SK-N-SH (cell line): ENCODE data around the gene SYNE3. TPM values are rescaled to one million over a fixed set of nuclear protein-coding genes. Genes with fewer than 3 reads are reported as not detected.
A peak's percentile ranks its signal among the peaks of the same experiment; 100 is the strongest.

Source experiments
- CTCF ChIA-PET: fragments of 300-600, 350-600 bp; formaldehyde crosslinking; extraction: SDS; loops from one replicate; lab custom pipeline; 2021; lab: Yijun Ruan, JAX
- POLR2A ChIA-PET: fragments of 350-600 bp; sonication (Branson Sonifier 250); formaldehyde crosslinking; extraction: SDS; loops from one replicate; lab custom pipeline; 2020; ENCODE audit warnings: antibody characterized with exemption, inconsistent platforms; lab: Yijun Ruan, JAX
- DNase-seq: peaks from one replicate; pipeline ENCODE4 v3.0.0; 2012
- H2AFZ ChIP-seq: fragments of 200-600 bp; sonication (generic); 2 replicates; pipeline ENCODE4 v1.8.1; 2016; ENCODE audit warnings: antibody characterized with exemption, mild to moderate bottlenecking, low read depth
- H3F3A ChIP-seq: fragments of 200-600 bp; sonication (generic); replicated peaks from 2 replicates; pipeline ENCODE3; 2016; ENCODE audit warnings: antibody characterized with exemption, mild to moderate bottlenecking; ENCODE audit not compliant: insufficient read depth
- H3K27ac ChIP-seq, 2 experiments: fragments of 200-500 bp in 1 of 2; fragments of 200-600 bp in 1 of 2; sonication (Bioruptor generic) in 1 of 2; sonication (generic), shearing (Covaris generic) in 1 of 2; 2 replicates each; pipeline versions ENCODE4 v1.5.1 to v1.6.1; 2014 to 2016; ENCODE audit warnings: low read depth in 2 of 2, inconsistent platforms in 1 of 2, low read length in 1 of 2, mild to moderate bottlenecking in 1 of 2, mixed read lengths in 1 of 2
- H3K27me3 ChIP-seq: fragments of 200-600 bp; sonication (generic), shearing (Covaris generic); 2 replicates; pipeline ENCODE4 v1.6.1; 2016; ENCODE audit warnings: mixed run types; ENCODE audit not compliant: insufficient read depth
- H3K36me3 ChIP-seq, 2 experiments: fragments of 200-500 bp in 1 of 2; fragments of 200-600 bp in 1 of 2; sonication (Bioruptor generic) in 1 of 2; sonication (generic) in 1 of 2; replicated peaks in 1 of 2; 2 replicates each; pipeline versions ENCODE3 to v1.5.1; 2014 to 2016; ENCODE audit warnings: low read length in 1 of 2, mild to moderate bottlenecking in 1 of 2; ENCODE audit not compliant: insufficient read depth in 2 of 2, control insufficient read depth in 1 of 2
- H3K4me1 ChIP-seq, 2 experiments: fragments of 200-500 bp in 1 of 2; fragments of 200-600 bp in 1 of 2; sonication (Bioruptor generic) in 1 of 2; sonication (generic), shearing (Covaris generic) in 1 of 2; 2 replicates each; pipeline versions ENCODE4 v1.5.1 to v1.6.1; 2014 to 2016; ENCODE audit warnings: low read depth in 1 of 2, low read length in 1 of 2, mixed run types in 1 of 2; ENCODE audit not compliant: insufficient read depth in 2 of 2, control insufficient read depth in 1 of 2
- H3K4me2 ChIP-seq: fragments of 200-600 bp; sonication (generic), shearing (Covaris generic); 2 replicates; pipeline ENCODE4 v1.6.1; 2017; ENCODE audit warnings: mixed run types
- H3K4me3 ChIP-seq, 2 experiments: fragments of 200-500 bp in 1 of 2; fragments of 200-600 bp in 1 of 2; sonication (Bioruptor generic) in 1 of 2; sonication (generic), shearing (Covaris generic) in 1 of 2; 2 replicates each; pipeline versions ENCODE4 v1.5.1 to v1.8.1; 2014 to 2016; ENCODE audit warnings: low read depth in 2 of 2, inconsistent platforms in 1 of 2, low read length in 1 of 2, mild to moderate bottlenecking in 1 of 2, mixed read lengths in 1 of 2, moderate library complexity in 1 of 2
- H3K79me2 ChIP-seq: fragments of 200-600 bp; sonication (generic); 2 replicates; pipeline ENCODE4 v1.8.1; 2017; ENCODE audit warnings: mild to moderate bottlenecking; ENCODE audit not compliant: insufficient read depth
- H3K9ac ChIP-seq: fragments of 200-600 bp; sonication (generic); 2 replicates; pipeline ENCODE4 v1.6.1; 2017; ENCODE audit warnings: mixed run types
- H3K9me2 ChIP-seq: fragments of 200-600 bp; sonication (generic); 2 replicates; pipeline ENCODE4 v1.6.1; 2017; ENCODE audit warnings: mixed run types
- H3K9me3 ChIP-seq: fragments of 200-600 bp; sonication (generic); 2 replicates; pipeline ENCODE4 v1.6.1; 2017; ENCODE audit warnings: mixed run types, mild to moderate bottlenecking, moderate library complexity
- H4K20me1 ChIP-seq: fragments of 200-600 bp; sonication (generic); 2 replicates; pipeline ENCODE4 v1.6.1; 2017; ENCODE audit warnings: mild to moderate bottlenecking, mixed run types; ENCODE audit not compliant: insufficient read depth
- ELF1 ChIP-seq: IDR thresholded peaks from 2 replicates; pipeline ENCODE4 v1.4.0; 2012
- EZH2phosphoT487 ChIP-seq: fragments of 200-600 bp; sonication (generic); IDR thresholded peaks from 2 replicates; pipeline ENCODE4 v1.6.1; 2017; ENCODE audit warnings: low read depth, mixed run types, mild to moderate bottlenecking, antibody characterized with exemption, moderate library complexity, borderline replicate concordance
- FOSL2 ChIP-seq: IDR thresholded peaks from 2 replicates; pipeline ENCODE4 v1.4.0; 2012; ENCODE audit warnings: low read depth, mild to moderate bottlenecking, moderate library complexity, borderline replicate concordance
- MEF2A ChIP-seq: IDR thresholded peaks from 2 replicates; pipeline ENCODE4 v1.4.0; 2012; ENCODE audit warnings: low read depth, borderline replicate concordance
- NRF1 ChIP-seq: IDR thresholded peaks from 2 replicates; pipeline ENCODE4 v1.6.1; 2012; ENCODE audit warnings: low read depth, mild to moderate bottlenecking, low read length
- POLR2AphosphoS5 ChIP-seq: IDR thresholded peaks from 2 replicates; pipeline ENCODE4 v1.6.1; 2012; ENCODE audit warnings: low read depth, low read length
- RAD21 ChIP-seq: IDR thresholded peaks from 2 replicates; pipeline ENCODE4 v1.6.1; 2012; ENCODE audit warnings: mild to moderate bottlenecking, low read length
- YY1 ChIP-seq: IDR thresholded peaks from 2 replicates; pipeline ENCODE4 v1.4.0; 2012; ENCODE audit warnings: low read depth, mild to moderate bottlenecking
- WGBS: methylation state at CpG from one replicate; pipeline ENCODE4 v1.1.6; 2017; ENCODE audit warnings: low lambda C conversion rate; 5-methylcytosine and 5-hydroxymethylcytosine counted together
- polyA plus RNA-seq, 3 experiments: library from polyadenylated mRNA; depleted of rRNA; stranded (reverse); fragments of >200 nt; gene quantifications; 2 replicates each; pipeline ENCODE4 v1.2.3, GENCODE V29; 2012
- TF ChIP-seq, protein P1 (sequence below): IDR thresholded peaks from 2 replicates; pipeline ENCODE4 v1.6.1; 2012; ENCODE audit warnings: mild to moderate bottlenecking, low read depth, low read length, moderate library complexity
- TF ChIP-seq, protein P2 (sequence below): fragments of 150-350 bp; IDR thresholded peaks from 2 replicates; pipeline ENCODE4 v1.6.1; 2017; ENCODE audit warnings: antibody characterized with exemption, low read length, low read depth, borderline replicate concordance
- TF ChIP-seq, protein P3 (sequence below): fragments of 150-350 bp; IDR thresholded peaks from 2 replicates; pipeline ENCODE4 v1.6.1; 2016; ENCODE audit warnings: mild to moderate bottlenecking, low read depth, low read length
- TF ChIP-seq, protein P4 (sequence below): IDR thresholded peaks from 2 replicates; pipeline ENCODE4 v1.4.0; 2012; ENCODE audit warnings: low read depth, borderline replicate concordance
- TF ChIP-seq, protein P5 (sequence below): IDR thresholded peaks from 2 replicates; pipeline ENCODE4 v1.4.0; 2012; ENCODE audit warnings: low read depth, borderline replicate concordance
- TF ChIP-seq, protein P6 (sequence below): fragments of 200-600 bp; sonication (generic); IDR thresholded peaks from 2 replicates; pipeline ENCODE4 v1.6.1; 2017; ENCODE audit warnings: antibody characterized with exemption, mild to moderate bottlenecking, moderate library complexity

SYNE3 gene
- polyA plus RNA-seq, 1 of the 3 experiments (the other 2 are of a cell fraction), result 2.0 TPM

DNA sequence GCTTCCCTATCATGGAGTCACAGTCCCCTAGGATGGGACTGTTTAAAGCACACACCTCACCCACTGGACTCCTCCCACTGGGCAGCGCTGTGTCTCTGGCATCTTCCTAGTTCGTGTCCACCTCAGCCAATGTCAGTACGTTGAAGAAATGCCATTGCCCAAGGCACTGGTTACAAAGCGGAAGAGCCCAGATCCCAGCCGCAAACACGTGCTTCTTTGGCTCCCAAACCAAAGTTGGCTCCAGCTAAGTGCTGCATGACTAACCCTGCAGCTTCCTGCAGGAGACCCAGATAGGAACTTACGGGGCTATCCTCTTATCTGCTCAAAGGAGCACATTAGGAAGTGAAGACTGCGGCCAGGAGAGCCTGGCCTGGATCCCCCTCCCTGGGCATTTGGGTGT lies 9.3 kb downstream of the SYNE3 start (continued):
- no peak for TF ChIP-seq MEF2A
- TF ChIP-seq YY1, result 0 out of 2 replicates have a peak, but pooled peaks have one; percentile 14
- TF ChIP-seq FOSL2, result peak; percentile 61; the same call in 1 of the 2 replicates
- TF ChIP-seq, protein P1, sequence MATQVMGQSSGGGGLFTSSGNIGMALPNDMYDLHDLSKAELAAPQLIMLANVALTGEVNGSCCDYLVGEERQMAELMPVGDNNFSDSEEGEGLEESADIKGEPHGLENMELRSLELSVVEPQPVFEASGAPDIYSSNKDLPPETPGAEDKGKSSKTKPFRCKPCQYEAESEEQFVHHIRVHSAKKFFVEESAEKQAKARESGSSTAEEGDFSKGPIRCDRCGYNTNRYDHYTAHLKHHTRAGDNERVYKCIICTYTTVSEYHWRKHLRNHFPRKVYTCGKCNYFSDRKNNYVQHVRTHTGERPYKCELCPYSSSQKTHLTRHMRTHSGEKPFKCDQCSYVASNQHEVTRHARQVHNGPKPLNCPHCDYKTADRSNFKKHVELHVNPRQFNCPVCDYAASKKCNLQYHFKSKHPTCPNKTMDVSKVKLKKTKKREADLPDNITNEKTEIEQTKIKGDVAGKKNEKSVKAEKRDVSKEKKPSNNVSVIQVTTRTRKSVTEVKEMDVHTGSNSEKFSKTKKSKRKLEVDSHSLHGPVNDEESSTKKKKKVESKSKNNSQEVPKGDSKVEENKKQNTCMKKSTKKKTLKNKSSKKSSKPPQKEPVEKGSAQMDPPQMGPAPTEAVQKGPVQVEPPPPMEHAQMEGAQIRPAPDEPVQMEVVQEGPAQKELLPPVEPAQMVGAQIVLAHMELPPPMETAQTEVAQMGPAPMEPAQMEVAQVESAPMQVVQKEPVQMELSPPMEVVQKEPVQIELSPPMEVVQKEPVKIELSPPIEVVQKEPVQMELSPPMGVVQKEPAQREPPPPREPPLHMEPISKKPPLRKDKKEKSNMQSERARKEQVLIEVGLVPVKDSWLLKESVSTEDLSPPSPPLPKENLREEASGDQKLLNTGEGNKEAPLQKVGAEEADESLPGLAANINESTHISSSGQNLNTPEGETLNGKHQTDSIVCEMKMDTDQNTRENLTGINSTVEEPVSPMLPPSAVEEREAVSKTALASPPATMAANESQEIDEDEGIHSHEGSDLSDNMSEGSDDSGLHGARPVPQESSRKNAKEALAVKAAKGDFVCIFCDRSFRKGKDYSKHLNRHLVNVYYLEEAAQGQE, result no peak
- TF ChIP-seq, protein P2, sequence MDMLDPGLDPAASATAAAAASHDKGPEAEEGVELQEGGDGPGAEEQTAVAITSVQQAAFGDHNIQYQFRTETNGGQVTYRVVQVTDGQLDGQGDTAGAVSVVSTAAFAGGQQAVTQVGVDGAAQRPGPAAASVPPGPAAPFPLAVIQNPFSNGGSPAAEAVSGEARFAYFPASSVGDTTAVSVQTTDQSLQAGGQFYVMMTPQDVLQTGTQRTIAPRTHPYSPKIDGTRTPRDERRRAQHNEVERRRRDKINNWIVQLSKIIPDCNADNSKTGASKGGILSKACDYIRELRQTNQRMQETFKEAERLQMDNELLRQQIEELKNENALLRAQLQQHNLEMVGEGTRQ, result no peak
- TF ChIP-seq, protein P3, sequence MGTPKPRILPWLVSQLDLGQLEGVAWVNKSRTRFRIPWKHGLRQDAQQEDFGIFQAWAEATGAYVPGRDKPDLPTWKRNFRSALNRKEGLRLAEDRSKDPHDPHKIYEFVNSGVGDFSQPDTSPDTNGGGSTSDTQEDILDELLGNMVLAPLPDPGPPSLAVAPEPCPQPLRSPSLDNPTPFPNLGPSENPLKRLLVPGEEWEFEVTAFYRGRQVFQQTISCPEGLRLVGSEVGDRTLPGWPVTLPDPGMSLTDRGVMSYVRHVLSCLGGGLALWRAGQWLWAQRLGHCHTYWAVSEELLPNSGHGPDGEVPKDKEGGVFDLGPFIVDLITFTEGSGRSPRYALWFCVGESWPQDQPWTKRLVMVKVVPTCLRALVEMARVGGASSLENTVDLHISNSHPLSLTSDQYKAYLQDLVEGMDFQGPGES, result no peak

DNA sequence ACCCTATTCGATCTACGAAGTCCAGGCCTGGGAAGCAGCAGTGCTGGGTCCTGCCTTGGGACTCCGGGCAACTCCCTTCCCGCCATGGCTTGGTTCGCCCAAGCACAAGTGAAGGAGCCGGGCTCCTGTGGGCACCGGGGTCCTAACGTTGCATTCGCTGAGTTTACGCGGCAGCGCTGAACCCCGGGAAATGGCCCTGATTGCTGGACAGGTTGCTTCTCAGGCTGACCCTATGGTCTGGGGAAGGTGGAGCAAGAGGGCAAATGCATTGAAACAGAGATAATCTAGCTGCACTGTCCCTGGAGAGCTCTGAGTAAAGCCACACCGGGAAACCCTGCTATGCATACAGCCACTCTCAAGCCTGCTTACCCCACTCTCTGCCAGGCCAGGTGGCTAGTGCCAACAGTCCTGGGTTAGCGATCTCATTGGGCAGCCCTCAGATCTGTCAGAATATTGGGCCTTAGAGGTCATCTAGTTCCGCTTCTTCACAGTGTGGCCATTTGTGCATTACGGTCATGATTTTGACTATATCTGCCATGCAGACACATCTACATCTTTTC lies 11.3 kb downstream of the SYNE3 start:
- over 99% methylated on average over 9 of the region's 17 CpGs for WGBS
- H3K9me3 ChIP-seq, result no peaks in the 10 kb centered on the region
- H4K20me1 ChIP-seq, result no peaks in the 10 kb centered on the region
- no peaks in the 10 kb centered on the region for H3K36me3 ChIP-seq
- H3K79me2 ChIP-seq, result peaks cover 4% of the 10 kb centered on the region; the same call in 1 of the 2 replicates
- H3K9me2 ChIP-seq, result no peaks in the 10 kb centered on the region
- POLR2A ChIA-PET, result no interaction called here
- no peak overlapping the region for H3K4me3 ChIP-seq
- no peak overlapping the region for H3K27ac ChIP-seq
- peaks cover 23 to 46% of the 10 kb centered on the region in 2 experiments for H3K4me1 ChIP-seq
- no peak overlapping the region for H2AFZ ChIP-seq
- DNase-seq, result no peak
- H3K9ac ChIP-seq, result no peak overlapping the region
- H3K4me2 ChIP-seq, result no peak overlapping the region
- CTCF ChIA-PET, result interaction anchor here (0.8 to 1.2 kb wide), 4 partner anchors 11 to 53 kb away, joined by 3 to 4 read pairs (median 3); no protein-coding TSS in a partner anchor
- H3F3A ChIP-seq, result peaks cover 8% of the 10 kb centered on the region
- no peaks in the 10 kb centered on the region for H3K27me3 ChIP-seq
- TF ChIP-seq ELF1 (no peak), FOSL2 (no peak), NRF1 (no peak), EZH2phosphoT487 (no peak), RAD21 (no peak), POLR2AphosphoS5 (no peak)
- TF ChIP-seq, protein P4, sequence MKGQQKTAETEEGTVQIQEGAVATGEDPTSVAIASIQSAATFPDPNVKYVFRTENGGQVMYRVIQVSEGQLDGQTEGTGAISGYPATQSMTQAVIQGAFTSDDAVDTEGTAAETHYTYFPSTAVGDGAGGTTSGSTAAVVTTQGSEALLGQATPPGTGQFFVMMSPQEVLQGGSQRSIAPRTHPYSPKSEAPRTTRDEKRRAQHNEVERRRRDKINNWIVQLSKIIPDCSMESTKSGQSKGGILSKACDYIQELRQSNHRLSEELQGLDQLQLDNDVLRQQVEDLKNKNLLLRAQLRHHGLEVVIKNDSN, result no peak
- TF ChIP-seq, protein P5, sequence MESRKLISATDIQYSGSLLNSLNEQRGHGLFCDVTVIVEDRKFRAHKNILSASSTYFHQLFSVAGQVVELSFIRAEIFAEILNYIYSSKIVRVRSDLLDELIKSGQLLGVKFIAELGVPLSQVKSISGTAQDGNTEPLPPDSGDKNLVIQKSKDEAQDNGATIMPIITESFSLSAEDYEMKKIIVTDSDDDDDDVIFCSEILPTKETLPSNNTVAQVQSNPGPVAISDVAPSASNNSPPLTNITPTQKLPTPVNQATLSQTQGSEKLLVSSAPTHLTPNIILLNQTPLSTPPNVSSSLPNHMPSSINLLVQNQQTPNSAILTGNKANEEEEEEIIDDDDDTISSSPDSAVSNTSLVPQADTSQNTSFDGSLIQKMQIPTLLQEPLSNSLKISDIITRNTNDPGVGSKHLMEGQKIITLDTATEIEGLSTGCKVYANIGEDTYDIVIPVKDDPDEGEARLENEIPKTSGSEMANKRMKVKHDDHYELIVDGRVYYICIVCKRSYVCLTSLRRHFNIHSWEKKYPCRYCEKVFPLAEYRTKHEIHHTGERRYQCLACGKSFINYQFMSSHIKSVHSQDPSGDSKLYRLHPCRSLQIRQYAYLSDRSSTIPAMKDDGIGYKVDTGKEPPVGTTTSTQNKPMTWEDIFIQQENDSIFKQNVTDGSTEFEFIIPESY, result no peak
- TF ChIP-seq, protein P6, sequence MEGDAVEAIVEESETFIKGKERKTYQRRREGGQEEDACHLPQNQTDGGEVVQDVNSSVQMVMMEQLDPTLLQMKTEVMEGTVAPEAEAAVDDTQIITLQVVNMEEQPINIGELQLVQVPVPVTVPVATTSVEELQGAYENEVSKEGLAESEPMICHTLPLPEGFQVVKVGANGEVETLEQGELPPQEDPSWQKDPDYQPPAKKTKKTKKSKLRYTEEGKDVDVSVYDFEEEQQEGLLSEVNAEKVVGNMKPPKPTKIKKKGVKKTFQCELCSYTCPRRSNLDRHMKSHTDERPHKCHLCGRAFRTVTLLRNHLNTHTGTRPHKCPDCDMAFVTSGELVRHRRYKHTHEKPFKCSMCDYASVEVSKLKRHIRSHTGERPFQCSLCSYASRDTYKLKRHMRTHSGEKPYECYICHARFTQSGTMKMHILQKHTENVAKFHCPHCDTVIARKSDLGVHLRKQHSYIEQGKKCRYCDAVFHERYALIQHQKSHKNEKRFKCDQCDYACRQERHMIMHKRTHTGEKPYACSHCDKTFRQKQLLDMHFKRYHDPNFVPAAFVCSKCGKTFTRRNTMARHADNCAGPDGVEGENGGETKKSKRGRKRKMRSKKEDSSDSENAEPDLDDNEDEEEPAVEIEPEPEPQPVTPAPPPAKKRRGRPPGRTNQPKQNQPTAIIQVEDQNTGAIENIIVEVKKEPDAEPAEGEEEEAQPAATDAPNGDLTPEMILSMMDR, result no peak
- TF ChIP-seq, protein P3, result no peak
